Prostate gland (tissue), 2 donors: Measurements from ENCODE around the gene INSRR. TPM values are rescaled to one million over a fixed set of nuclear protein-coding genes. Genes with fewer than 3 reads are reported as not detected.
A peak's percentile ranks its signal among the peaks of the same experiment; 100 is the strongest.

Experiments used
- DNase-seq: peaks from one replicate; pipeline ENCODE4 v3.0.0-alpha.2; 2019; ENCODE audit warnings: low spot score
- H3K27ac ChIP-seq, 2 donors: fragments of 200-600 bp; sonication (generic); 2 replicates each; pipeline ENCODE4 v1.5.1; 2017 to 2019
- H3K27me3 ChIP-seq: fragments of 200-600 bp; sonication (generic); replicated peaks from 2 replicates; pipeline ENCODE4 v1.5.1; 2019; ENCODE audit not compliant: insufficient read depth
- H3K36me3 ChIP-seq, 2 donors: fragments of 200-600 bp; sonication (generic); 1 replicate in 1 of 2; 2 replicates in 1 of 2; pipeline versions ENCODE4 v1.5.1 to v1.8.1; 2017 to 2019
- H3K4me1 ChIP-seq: fragments of 200-600 bp; sonication (generic); replicated peaks from 2 replicates; pipeline ENCODE4 v1.5.1; 2019
- H3K4me3 ChIP-seq, 2 donors: fragments of 200-600 bp; sonication (generic); 2 replicates each; pipeline ENCODE4 v1.5.1; 2017 to 2019
- H3K9me3 ChIP-seq: fragments of 200-600 bp; sonication (generic); 2 replicates; pipeline ENCODE4 v1.5.1; 2017
- POLR2A ChIP-seq: fragments of 450-650 bp; IDR thresholded peaks from one replicate; pipeline ENCODE4 v1.6.1; 2016; ENCODE audit warnings: antibody characterized with exemption, mild to moderate bottlenecking
- POLR2AphosphoS5 ChIP-seq: sonication (generic); formaldehyde crosslinking; IDR thresholded peaks from one replicate; pipeline ENCODE4 v1.6.1; 2017; ENCODE audit warnings: antibody characterized with exemption
- WGBS: methylation state at CpG from one replicate; pipeline ENCODE4 v1.1.5; 2018; 5-methylcytosine and 5-hydroxymethylcytosine counted together
- intact Hi-C: fragments of 100-400 bp; cut with DNase I; formaldehyde crosslinking; loops from one replicate; pipeline ENCODE4 v1.14.2; 2022
- total RNA-seq, 2 donors: library from RNA; depleted of rRNA; stranded (reverse); fragments of >200 nt; gene quantifications; one replicate each; pipeline ENCODE4 v1.1.0, GENCODE V29; 2016
- TF ChIP-seq, protein P1 (sequence below), 4 experiments: fragments of 200-600 bp in 2 of 4; fragments of 450-650 bp in 2 of 4; sonication (generic) in 2 of 4; IDR thresholded peaks; 1 replicate in 3 of 4; 2 replicates in 1 of 4; pipeline ENCODE4 v1.5.1; 2016 to 2019; ENCODE audit warnings: antibody characterized with exemption in 4 of 4, mild to moderate bottlenecking in 2 of 4, moderate library complexity in 2 of 4

The INSRR gene
- total RNA-seq, 2 donors from 2014 or later = 0.18 to 3.0 TPM

DNA sequence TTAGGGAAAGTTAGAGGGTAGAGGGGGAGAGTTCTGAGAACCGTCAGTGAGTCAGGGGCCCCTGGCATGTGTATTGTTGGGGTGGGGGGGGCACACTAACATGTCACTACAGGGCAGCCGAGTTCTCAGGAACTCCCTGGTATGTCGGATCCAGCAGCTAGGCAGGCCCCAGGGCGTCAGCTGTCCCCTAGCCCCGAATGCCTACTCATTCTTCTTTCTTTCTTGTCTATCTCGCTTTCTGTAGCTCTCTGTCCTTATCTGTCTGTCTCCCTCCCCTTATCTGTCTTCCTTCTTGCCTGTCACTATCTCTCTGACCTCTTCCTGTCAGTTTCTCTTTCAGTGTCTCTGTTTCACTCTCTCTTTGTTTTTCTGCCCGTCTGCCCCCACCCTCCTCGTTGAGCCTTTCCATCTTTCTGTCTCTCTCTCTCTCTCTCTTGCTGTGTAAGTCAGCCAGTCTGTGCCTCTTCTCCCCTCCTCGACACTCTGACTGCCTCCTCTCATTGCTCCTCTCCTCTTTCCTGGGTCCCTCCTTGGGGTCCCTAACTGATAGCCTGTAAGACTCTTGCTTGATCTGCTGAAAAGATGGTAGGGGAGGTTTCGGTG lies 4.2 kb upstream of the INSRR start:
- intact Hi-C loops = loop anchor here (5.0 to 10.0 kb wide), 2 partner anchors 61 to 168 kb away; no protein-coding TSS in a partner anchor
- Histone ChIP-seq H3K4me1 (peaks cover 17% of the 10 kb centered on the region), H3K27me3 (peaks cover 14% of the 10 kb centered on the region), H3K4me3 (no peak overlapping the region), H3K36me3 (no peaks in the 10 kb centered on the region), H3K27ac (no peak overlapping the region), H3K9me3 (no peaks in the 10 kb centered on the region)
- WGBS = 74% methylated on average over 10 of the region's 10 CpGs
- no peak for DNase-seq
- TF ChIP-seq POLR2AphosphoS5 (no peak), POLR2A (no peak)
- TF ChIP-seq, protein P1, sequence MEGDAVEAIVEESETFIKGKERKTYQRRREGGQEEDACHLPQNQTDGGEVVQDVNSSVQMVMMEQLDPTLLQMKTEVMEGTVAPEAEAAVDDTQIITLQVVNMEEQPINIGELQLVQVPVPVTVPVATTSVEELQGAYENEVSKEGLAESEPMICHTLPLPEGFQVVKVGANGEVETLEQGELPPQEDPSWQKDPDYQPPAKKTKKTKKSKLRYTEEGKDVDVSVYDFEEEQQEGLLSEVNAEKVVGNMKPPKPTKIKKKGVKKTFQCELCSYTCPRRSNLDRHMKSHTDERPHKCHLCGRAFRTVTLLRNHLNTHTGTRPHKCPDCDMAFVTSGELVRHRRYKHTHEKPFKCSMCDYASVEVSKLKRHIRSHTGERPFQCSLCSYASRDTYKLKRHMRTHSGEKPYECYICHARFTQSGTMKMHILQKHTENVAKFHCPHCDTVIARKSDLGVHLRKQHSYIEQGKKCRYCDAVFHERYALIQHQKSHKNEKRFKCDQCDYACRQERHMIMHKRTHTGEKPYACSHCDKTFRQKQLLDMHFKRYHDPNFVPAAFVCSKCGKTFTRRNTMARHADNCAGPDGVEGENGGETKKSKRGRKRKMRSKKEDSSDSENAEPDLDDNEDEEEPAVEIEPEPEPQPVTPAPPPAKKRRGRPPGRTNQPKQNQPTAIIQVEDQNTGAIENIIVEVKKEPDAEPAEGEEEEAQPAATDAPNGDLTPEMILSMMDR (IDR thresholded peaks at IDR 0.05) = no peak

DNA sequence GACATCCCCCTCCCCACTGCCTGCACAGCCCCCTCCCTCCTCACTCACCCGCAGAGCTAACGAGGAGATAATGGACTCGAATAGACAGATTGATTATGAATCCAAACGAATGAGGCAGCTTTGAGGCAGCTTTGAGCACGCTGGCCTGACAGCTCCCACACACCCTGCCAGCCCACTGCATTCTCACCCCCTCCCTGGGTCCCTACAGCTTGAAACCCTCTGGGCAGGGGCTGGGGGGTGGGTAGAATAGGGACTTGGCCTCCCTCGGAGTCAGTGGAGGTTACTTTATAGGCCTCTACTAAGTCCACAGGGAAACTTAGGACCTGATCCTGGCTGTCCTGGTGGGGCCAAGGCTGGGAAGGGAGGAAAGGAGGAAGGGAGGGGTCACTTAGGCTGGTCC lies 3.7 kb upstream of the INSRR start:
- Histone ChIP-seq H3K9me3 (no peaks in the 10 kb centered on the region), H3K4me3 (no peak overlapping the region), H3K27me3 (peaks cover 14% of the 10 kb centered on the region), H3K4me1 (peaks cover 17% of the 10 kb centered on the region), H3K36me3 (no peaks in the 10 kb centered on the region), H3K27ac (no peak overlapping the region)
- intact Hi-C loops = loop anchor here (5.0 to 10.0 kb wide), 2 partner anchors 60 to 168 kb away; no protein-coding TSS in a partner anchor
- no peak for DNase-seq
- TF ChIP-seq POLR2AphosphoS5 = no peak
- no peak for TF ChIP-seq POLR2A
- TF ChIP-seq, protein P1 (IDR thresholded peaks at IDR 0.05) = no peak
- 86% methylated on average over 6 of the region's 6 CpGs for WGBS

DNA sequence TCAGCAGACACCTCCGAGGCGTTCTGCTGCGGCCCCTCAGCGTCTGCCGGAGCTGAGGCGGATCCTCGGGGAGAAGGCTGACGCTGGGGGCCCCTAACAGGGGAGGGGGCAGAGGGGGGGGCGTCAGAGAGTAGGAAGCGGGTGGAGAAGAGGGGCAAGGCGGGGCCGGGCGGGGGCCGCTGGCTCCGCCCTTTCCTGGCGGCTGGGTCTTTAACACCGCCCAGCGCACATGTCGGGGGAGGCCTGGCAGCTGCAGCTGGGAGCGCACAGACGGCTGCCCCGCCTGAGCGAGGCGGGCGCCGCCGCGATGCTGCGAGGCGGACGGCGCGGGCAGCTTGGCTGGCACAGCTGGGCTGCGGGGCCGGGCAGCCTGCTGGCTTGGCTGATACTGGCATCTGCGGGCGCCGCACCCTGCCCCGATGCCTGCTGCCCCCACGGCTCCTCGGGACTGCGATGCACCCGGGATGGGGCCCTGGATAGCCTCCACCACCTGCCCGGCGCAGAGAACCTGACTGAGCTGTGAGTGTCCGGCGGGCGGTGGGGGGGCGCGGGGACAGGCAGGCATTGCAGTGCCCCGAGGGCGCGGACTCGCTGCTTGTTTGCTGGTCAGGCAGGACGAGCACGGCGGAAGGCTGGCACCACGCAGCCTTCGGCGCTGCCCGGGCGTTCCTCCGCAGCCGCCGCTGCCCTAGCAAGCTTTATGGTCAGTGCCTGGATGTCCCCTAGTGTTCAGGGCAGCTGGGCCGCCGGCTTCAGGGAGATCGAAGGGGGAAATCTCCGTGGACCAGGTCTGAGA lies 1.9 kb upstream of the INSRR start, which contains the start of gene NTRK1:
Gene NTRK1, plus strand, starts transcription at position 238 of the 796 bp plus-strand sequence. Its CDS starts 70 bp downstream, at position 308.
- H3K27me3 ChIP-seq = peaks cover 14% of the 10 kb centered on the region
- peaks cover 17% of the 10 kb centered on the region for H3K4me1 ChIP-seq
- peak within 1 kb of the TSS; percentile 4 to 11 for H3K4me3 ChIP-seq
- TF ChIP-seq, protein P1 (IDR thresholded peaks at IDR 0.05) = no peak
- TF ChIP-seq POLR2A = no peak
- TF ChIP-seq POLR2AphosphoS5 = no peak
- H3K9me3 ChIP-seq = no peaks in the 10 kb centered on the region
- intact Hi-C loops = loop anchor here (5.0 to 10.0 kb wide), 2 partner anchors 59 to 166 kb away; no protein-coding TSS in a partner anchor
- DNase-seq = no peak
- H3K36me3 ChIP-seq = no peaks in the 10 kb centered on the region
- 4% methylated on average over 62 of the region's 69 CpGs for WGBS
- H3K27ac ChIP-seq = no peak within 1 kb of the TSS

DNA sequence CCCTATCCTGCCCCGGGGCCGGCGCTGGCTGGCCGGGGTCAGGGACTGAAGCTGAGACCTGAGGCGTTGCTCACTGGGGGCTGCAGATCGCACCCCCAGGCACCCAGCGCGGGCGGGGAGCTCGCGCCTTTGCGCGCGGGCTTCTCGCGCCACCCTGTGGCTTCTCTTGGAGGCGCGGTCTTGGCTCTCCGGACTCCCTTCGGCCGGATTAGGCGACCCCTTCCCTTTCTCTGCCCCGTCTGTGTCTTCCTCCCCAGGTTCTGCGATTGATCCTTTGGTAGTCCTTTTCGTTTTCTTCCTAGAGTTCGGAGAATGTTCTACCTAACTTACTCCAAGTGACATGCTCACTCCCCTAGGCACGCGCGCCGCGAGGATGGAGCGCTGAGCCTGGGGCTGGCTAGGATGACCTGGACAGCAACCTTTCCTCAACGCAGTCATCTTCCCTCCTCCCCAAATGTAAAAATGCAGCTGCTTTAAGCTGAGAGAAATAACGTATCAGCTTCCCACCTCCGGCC lies 1.3 kb upstream of the INSRR start:
- DNase-seq = peak; percentile 14
- peaks cover 14% of the 10 kb centered on the region for H3K27me3 ChIP-seq

More for the DNA sequence above, 1.3 kb upstream of the INSRR start:
- H3K36me3 ChIP-seq = no peaks in the 10 kb centered on the region
- intact Hi-C loops = loop anchor here (5.0 to 10.0 kb wide), 2 partner anchors 58 to 165 kb away; no protein-coding TSS in a partner anchor
- H3K9me3 ChIP-seq = no peaks in the 10 kb centered on the region
- peak overlapping the region; percentile 4 to 11 for H3K4me3 ChIP-seq
- no peak overlapping the region for H3K27ac ChIP-seq
- peaks cover 17% of the 10 kb centered on the region for H3K4me1 ChIP-seq
- under 1% methylated on average over 35 of the region's 35 CpGs for WGBS
- TF ChIP-seq, protein P1 (IDR thresholded peaks at IDR 0.05) = peak; percentile 42 to 78 (median 71)
- TF ChIP-seq POLR2A = no peak
